Ishikawa (cell line): Measurements from ENCODE around the gene KLF18.

ENCODE experiments used
- CEBPB ChIP-seq: IDR thresholded peaks from 2 replicates; pipeline ENCODE4 v1.6.1; 2012
- CREB1 ChIP-seq: IDR thresholded peaks from 2 replicates; pipeline ENCODE4 v1.6.1; 2012; ENCODE audit warnings: low read depth
- EP300 ChIP-seq: IDR thresholded peaks from 2 replicates; pipeline ENCODE4 v1.6.1; 2012; ENCODE audit warnings: borderline replicate concordance
- MAX ChIP-seq: IDR thresholded peaks from 2 replicates; pipeline ENCODE4 v1.6.1; 2012
- NFIC ChIP-seq: IDR thresholded peaks from 2 replicates; pipeline ENCODE4 v1.6.1; 2012
- TAF1 ChIP-seq: IDR thresholded peaks from 2 replicates; pipeline ENCODE4 v1.6.1; 2012; ENCODE audit warnings: low read depth, mild to moderate bottlenecking
- USF1 ChIP-seq: IDR thresholded peaks from 2 replicates; pipeline ENCODE4 v1.6.1; 2012
- YY1 ChIP-seq: IDR thresholded peaks from 2 replicates; pipeline ENCODE4 v1.6.1; 2012; ENCODE audit warnings: low read depth
- TF ChIP-seq, protein P1 (sequence below): IDR thresholded peaks from 2 replicates; pipeline ENCODE4 v1.6.1; 2012; ENCODE audit warnings: low read depth, mild to moderate bottlenecking

- TF ChIP-seq NFIC (no peak), CREB1 (no peak), EP300 (no peak), CEBPB (no peak), TAF1 (no peak), MAX (no peak), YY1 (no peak), USF1 (no peak)
- TF ChIP-seq, protein P1, sequence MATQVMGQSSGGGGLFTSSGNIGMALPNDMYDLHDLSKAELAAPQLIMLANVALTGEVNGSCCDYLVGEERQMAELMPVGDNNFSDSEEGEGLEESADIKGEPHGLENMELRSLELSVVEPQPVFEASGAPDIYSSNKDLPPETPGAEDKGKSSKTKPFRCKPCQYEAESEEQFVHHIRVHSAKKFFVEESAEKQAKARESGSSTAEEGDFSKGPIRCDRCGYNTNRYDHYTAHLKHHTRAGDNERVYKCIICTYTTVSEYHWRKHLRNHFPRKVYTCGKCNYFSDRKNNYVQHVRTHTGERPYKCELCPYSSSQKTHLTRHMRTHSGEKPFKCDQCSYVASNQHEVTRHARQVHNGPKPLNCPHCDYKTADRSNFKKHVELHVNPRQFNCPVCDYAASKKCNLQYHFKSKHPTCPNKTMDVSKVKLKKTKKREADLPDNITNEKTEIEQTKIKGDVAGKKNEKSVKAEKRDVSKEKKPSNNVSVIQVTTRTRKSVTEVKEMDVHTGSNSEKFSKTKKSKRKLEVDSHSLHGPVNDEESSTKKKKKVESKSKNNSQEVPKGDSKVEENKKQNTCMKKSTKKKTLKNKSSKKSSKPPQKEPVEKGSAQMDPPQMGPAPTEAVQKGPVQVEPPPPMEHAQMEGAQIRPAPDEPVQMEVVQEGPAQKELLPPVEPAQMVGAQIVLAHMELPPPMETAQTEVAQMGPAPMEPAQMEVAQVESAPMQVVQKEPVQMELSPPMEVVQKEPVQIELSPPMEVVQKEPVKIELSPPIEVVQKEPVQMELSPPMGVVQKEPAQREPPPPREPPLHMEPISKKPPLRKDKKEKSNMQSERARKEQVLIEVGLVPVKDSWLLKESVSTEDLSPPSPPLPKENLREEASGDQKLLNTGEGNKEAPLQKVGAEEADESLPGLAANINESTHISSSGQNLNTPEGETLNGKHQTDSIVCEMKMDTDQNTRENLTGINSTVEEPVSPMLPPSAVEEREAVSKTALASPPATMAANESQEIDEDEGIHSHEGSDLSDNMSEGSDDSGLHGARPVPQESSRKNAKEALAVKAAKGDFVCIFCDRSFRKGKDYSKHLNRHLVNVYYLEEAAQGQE: no peak
Observed at GRCh38 chr1:44089371-44090048, 51.9 kb downstream of the KLF18 start.
